Liver (tissue), 3 donors: Measurements from ENCODE around the gene SORD.

Source experiments
- CTCF ChIP-seq: fragments of 150-350 bp; IDR thresholded peaks from 2 replicates; pipeline ENCODE4 v1.5.1; 2017; ENCODE audit warnings: improper control_type of control experiment, low read depth, low read length; ENCODE audit not compliant: missing input control
- EGR1 ChIP-seq, 2 donors: IDR thresholded peaks; 2 replicates each; pipeline ENCODE4 v1.6.1; 2016 to 2018; ENCODE audit warnings: antibody characterized with exemption in 2 of 2, low read depth in 2 of 2
- FOXA1 ChIP-seq: IDR thresholded peaks from 2 replicates; pipeline ENCODE4 v1.6.1; 2016; ENCODE audit warnings: antibody characterized with exemption
- GABPA ChIP-seq, 2 donors: IDR thresholded peaks in 1 of 2; conservative IDR thresholded peaks in 1 of 2; 2 replicates each; pipeline ENCODE4 v1.6.1; 2016; ENCODE audit warnings: antibody characterized with exemption in 2 of 2, mild to moderate bottlenecking in 1 of 2, moderate library complexity in 1 of 2
- HNF4G ChIP-seq: IDR thresholded peaks from 2 replicates; pipeline ENCODE4 v1.6.1; 2016; ENCODE audit warnings: antibody characterized with exemption
- JUND ChIP-seq, 2 donors: IDR thresholded peaks; 2 replicates each; pipeline ENCODE4 v1.6.1; 2016; ENCODE audit warnings: antibody characterized with exemption in 2 of 2
- RAD21 ChIP-seq, 2 donors: IDR thresholded peaks; 2 replicates each; pipeline ENCODE4 v1.6.1; 2016; ENCODE audit warnings: antibody characterized with exemption in 2 of 2, mild to moderate bottlenecking in 2 of 2
- SP1 ChIP-seq: IDR thresholded peaks from 2 replicates; pipeline ENCODE4 v1.6.1; 2018; ENCODE audit warnings: antibody characterized with exemption, mild to moderate bottlenecking
- TAF1 ChIP-seq: conservative IDR thresholded peaks from 2 replicates; pipeline ENCODE4 v1.6.1; 2016; ENCODE audit warnings: antibody characterized with exemption, mild to moderate bottlenecking
- YY1 ChIP-seq: IDR thresholded peaks from 2 replicates; pipeline ENCODE4 v1.6.1; 2016; ENCODE audit warnings: antibody characterized with exemption, mild to moderate bottlenecking
- TF ChIP-seq, protein P1 (sequence below): IDR thresholded peaks from 2 replicates; pipeline ENCODE4 v1.6.1; 2016; ENCODE audit warnings: antibody characterized with exemption
- TF ChIP-seq, protein P2 (sequence below): IDR thresholded peaks from 2 replicates; pipeline ENCODE4 v1.6.1; 2016; ENCODE audit warnings: antibody characterized with exemption, mild to moderate bottlenecking
- TF ChIP-seq, protein P3 (sequence below): IDR thresholded peaks from 2 replicates; pipeline ENCODE4 v1.6.1; 2016; ENCODE audit warnings: antibody characterized with exemption
- donor health status: healthy.
- donor health status: healthy.

GRCh38 chr15:45123397-45123796 is 100.4 kb downstream of the SORD start:
- TF ChIP-seq RAD21 (IDR thresholded peaks at IDR 0.05) (no peak), CTCF (no peak), HNF4G (no peak), TAF1 (no peak), EGR1 (IDR thresholded peaks at IDR 0.05; ENCODE audit: low read depth in 2 of 2) (no peak), GABPA (IDR thresholded peaks at IDR 0.05 in 1 of 2, conservative IDR thresholded peaks at IDR 0.05 in 1 of 2) (no peak), SP1 (no peak), JUND (IDR thresholded peaks at IDR 0.05) (no peak), FOXA1 (no peak), YY1 (no peak)
- TF ChIP-seq, protein P1, sequence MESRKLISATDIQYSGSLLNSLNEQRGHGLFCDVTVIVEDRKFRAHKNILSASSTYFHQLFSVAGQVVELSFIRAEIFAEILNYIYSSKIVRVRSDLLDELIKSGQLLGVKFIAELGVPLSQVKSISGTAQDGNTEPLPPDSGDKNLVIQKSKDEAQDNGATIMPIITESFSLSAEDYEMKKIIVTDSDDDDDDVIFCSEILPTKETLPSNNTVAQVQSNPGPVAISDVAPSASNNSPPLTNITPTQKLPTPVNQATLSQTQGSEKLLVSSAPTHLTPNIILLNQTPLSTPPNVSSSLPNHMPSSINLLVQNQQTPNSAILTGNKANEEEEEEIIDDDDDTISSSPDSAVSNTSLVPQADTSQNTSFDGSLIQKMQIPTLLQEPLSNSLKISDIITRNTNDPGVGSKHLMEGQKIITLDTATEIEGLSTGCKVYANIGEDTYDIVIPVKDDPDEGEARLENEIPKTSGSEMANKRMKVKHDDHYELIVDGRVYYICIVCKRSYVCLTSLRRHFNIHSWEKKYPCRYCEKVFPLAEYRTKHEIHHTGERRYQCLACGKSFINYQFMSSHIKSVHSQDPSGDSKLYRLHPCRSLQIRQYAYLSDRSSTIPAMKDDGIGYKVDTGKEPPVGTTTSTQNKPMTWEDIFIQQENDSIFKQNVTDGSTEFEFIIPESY = no peak
- TF ChIP-seq, protein P2, sequence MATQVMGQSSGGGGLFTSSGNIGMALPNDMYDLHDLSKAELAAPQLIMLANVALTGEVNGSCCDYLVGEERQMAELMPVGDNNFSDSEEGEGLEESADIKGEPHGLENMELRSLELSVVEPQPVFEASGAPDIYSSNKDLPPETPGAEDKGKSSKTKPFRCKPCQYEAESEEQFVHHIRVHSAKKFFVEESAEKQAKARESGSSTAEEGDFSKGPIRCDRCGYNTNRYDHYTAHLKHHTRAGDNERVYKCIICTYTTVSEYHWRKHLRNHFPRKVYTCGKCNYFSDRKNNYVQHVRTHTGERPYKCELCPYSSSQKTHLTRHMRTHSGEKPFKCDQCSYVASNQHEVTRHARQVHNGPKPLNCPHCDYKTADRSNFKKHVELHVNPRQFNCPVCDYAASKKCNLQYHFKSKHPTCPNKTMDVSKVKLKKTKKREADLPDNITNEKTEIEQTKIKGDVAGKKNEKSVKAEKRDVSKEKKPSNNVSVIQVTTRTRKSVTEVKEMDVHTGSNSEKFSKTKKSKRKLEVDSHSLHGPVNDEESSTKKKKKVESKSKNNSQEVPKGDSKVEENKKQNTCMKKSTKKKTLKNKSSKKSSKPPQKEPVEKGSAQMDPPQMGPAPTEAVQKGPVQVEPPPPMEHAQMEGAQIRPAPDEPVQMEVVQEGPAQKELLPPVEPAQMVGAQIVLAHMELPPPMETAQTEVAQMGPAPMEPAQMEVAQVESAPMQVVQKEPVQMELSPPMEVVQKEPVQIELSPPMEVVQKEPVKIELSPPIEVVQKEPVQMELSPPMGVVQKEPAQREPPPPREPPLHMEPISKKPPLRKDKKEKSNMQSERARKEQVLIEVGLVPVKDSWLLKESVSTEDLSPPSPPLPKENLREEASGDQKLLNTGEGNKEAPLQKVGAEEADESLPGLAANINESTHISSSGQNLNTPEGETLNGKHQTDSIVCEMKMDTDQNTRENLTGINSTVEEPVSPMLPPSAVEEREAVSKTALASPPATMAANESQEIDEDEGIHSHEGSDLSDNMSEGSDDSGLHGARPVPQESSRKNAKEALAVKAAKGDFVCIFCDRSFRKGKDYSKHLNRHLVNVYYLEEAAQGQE = no peak
- TF ChIP-seq, protein P3, sequence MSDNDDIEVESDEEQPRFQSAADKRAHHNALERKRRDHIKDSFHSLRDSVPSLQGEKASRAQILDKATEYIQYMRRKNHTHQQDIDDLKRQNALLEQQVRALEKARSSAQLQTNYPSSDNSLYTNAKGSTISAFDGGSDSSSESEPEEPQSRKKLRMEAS = no peak
